ENCODE results near the gene ALG13.

DNA sequence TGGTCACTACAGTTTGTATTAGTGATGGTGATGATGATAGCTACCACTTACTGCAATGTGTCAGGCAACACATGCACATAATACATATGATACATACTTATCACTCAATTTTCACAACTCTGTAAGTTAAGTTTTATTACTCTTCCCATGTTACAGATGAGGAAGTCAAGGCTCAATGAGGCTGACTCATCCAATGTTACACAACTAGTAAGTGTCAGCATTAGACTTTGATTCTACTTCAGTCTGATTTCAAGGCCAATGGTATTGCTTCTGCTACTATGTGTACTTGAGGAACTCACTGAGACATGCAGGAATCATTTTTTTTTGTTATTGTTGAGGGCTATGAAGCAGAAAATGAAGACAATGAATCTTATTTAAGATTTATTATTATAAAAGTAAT, 98.6 kb downstream of the ALG13 start:
- TF ChIP-seq, protein P1, sequence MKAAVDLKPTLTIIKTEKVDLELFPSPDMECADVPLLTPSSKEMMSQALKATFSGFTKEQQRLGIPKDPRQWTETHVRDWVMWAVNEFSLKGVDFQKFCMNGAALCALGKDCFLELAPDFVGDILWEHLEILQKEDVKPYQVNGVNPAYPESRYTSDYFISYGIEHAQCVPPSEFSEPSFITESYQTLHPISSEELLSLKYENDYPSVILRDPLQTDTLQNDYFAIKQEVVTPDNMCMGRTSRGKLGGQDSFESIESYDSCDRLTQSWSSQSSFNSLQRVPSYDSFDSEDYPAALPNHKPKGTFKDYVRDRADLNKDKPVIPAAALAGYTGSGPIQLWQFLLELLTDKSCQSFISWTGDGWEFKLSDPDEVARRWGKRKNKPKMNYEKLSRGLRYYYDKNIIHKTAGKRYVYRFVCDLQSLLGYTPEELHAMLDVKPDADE (IDR thresholded peaks at IDR 0.05): no peak
- TF ChIP-seq POLR2AphosphoS5 (IDR thresholded peaks at IDR 0.05; ENCODE audit: low read depth): no peak
- TF ChIP-seq, protein P2, sequence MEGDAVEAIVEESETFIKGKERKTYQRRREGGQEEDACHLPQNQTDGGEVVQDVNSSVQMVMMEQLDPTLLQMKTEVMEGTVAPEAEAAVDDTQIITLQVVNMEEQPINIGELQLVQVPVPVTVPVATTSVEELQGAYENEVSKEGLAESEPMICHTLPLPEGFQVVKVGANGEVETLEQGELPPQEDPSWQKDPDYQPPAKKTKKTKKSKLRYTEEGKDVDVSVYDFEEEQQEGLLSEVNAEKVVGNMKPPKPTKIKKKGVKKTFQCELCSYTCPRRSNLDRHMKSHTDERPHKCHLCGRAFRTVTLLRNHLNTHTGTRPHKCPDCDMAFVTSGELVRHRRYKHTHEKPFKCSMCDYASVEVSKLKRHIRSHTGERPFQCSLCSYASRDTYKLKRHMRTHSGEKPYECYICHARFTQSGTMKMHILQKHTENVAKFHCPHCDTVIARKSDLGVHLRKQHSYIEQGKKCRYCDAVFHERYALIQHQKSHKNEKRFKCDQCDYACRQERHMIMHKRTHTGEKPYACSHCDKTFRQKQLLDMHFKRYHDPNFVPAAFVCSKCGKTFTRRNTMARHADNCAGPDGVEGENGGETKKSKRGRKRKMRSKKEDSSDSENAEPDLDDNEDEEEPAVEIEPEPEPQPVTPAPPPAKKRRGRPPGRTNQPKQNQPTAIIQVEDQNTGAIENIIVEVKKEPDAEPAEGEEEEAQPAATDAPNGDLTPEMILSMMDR (conservative IDR thresholded peaks at IDR 0.05; ENCODE audit: low read depth in 2 of 2): no peak
- TF ChIP-seq EZH2 (IDR thresholded peaks at IDR 0.05; ENCODE audit: low read depth, unreplicated experiment): no peak
- no peak for TF ChIP-seq EZH2phosphoT487 (IDR thresholded peaks at IDR 0.05; ENCODE audit: unreplicated experiment)
- TF ChIP-seq, protein P3, sequence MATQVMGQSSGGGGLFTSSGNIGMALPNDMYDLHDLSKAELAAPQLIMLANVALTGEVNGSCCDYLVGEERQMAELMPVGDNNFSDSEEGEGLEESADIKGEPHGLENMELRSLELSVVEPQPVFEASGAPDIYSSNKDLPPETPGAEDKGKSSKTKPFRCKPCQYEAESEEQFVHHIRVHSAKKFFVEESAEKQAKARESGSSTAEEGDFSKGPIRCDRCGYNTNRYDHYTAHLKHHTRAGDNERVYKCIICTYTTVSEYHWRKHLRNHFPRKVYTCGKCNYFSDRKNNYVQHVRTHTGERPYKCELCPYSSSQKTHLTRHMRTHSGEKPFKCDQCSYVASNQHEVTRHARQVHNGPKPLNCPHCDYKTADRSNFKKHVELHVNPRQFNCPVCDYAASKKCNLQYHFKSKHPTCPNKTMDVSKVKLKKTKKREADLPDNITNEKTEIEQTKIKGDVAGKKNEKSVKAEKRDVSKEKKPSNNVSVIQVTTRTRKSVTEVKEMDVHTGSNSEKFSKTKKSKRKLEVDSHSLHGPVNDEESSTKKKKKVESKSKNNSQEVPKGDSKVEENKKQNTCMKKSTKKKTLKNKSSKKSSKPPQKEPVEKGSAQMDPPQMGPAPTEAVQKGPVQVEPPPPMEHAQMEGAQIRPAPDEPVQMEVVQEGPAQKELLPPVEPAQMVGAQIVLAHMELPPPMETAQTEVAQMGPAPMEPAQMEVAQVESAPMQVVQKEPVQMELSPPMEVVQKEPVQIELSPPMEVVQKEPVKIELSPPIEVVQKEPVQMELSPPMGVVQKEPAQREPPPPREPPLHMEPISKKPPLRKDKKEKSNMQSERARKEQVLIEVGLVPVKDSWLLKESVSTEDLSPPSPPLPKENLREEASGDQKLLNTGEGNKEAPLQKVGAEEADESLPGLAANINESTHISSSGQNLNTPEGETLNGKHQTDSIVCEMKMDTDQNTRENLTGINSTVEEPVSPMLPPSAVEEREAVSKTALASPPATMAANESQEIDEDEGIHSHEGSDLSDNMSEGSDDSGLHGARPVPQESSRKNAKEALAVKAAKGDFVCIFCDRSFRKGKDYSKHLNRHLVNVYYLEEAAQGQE (IDR thresholded peaks at IDR 0.05; ENCODE audit: unreplicated experiment): no peak

Measured in GM23338 (cell line).